ENCODE data around the gene PAQR6.

The PAQR6 gene

GRCh38 chr1:156281693-156282478, 34.0 kb upstream of the PAQR6 start:
- CTCF ChIA-PET, result interaction anchor here (0.8 to 3.5 kb wide), 8 partner anchors 16 to 420 kb away, joined by 3 to 11 read pairs (median 4); no protein-coding TSS in a partner anchor
- peaks cover 23% of the 10 kb centered on the region for H3K36me3 Mint-ChIP-seq
- peaks cover 39% of the 10 kb centered on the region for H3K4me1 Mint-ChIP-seq
- H3K9me3 Mint-ChIP-seq, result no peaks in the 10 kb centered on the region
- no peaks in the 10 kb centered on the region for H3K27me3 Mint-ChIP-seq
- peak overlapping the region; percentile 88 for H3K27ac Mint-ChIP-seq
- DNase-seq, result no peak
- peak overlapping the region; percentile 82 for H3K4me3 Mint-ChIP-seq

- peak overlapping the region; percentile 82 for H3K4me3 Mint-ChIP-seq
- H3K27ac Mint-ChIP-seq, result peak overlapping the region; percentile 88
- H3K36me3 Mint-ChIP-seq, result peaks cover 27% of the 10 kb centered on the region
- peaks cover 39% of the 10 kb centered on the region for H3K4me1 Mint-ChIP-seq
- no peaks in the 10 kb centered on the region for H3K27me3 Mint-ChIP-seq
- CTCF ChIA-PET, result interaction anchor here (0.8 to 3.5 kb wide), 9 partner anchors 14 to 419 kb away, joined by 3 to 11 read pairs (median 3); partner anchors contain the start of gene GLMP
- peak; percentile 51 for DNase-seq
- H3K9me3 Mint-ChIP-seq, result no peaks in the 10 kb centered on the region
Measured at GRCh38 chr1:156281281-156281680, 33.4 kb upstream of the PAQR6 start.

DNA sequence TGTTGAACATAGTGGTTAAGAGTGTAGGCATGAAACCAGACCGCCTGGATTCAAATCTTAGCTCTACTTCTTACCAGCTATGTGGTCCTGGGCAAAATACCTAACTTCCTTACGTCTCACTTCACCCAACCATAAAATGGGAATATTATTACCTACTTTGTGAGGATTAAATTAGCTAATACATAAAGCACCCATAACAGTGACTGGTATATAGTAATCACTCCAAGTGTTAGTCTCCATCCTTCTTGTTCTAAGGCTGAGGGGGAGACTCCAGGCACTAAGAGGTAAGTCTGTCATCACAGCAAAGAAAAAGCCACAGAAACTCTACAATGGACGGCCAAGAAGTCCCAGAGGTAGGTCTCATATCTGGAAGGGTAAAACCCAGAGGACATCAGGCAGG, 32.0 kb upstream of the PAQR6 start:
- no peak overlapping the region for H3K27ac Mint-ChIP-seq
- CTCF ChIA-PET, result interaction anchor here (1.1 to 3.5 kb wide), 6 partner anchors 15 to 189 kb away, joined by 3 to 11 read pairs (median 4); partner anchors contain the start of gene GLMP

DNA sequence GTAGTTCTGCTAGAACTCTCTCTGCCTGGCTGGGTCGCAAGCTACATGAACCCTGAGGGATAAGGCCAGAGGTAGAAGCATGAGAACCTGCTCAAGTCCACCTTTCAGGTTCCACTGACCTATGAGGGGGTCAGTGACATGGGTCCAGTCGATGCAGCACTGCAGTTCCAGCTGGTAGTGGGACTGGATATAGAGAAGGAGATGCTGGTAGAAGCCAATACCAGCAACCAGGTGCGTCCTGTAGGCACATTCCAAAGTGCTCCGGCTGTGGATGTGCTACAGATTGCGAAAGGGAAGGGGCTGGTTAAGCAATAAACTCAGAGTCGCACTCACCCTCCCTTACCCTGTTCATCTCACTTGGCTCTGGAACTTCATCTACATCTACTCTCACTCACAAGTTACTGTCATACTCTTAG, 29.1 kb upstream of the PAQR6 start:
- Mint-ChIP-seq H3K36me3 (peaks cover 49% of the 10 kb centered on the region), H3K9me3 (no peaks in the 10 kb centered on the region), H3K27me3 (no peaks in the 10 kb centered on the region), H3K4me3 (no peak overlapping the region), H3K27ac (no peak overlapping the region), H3K4me1 (peaks cover 19% of the 10 kb centered on the region)
- DNase-seq, result no peak
- CTCF ChIA-PET, result no interaction called here

More for the DNA sequence above, 32.0 kb upstream of the PAQR6 start:
- Mint-ChIP-seq H3K36me3 (peaks cover 30% of the 10 kb centered on the region), H3K27me3 (no peaks in the 10 kb centered on the region), H3K4me3 (peak overlapping the region; percentile 52), H3K4me1 (peaks cover 37% of the 10 kb centered on the region), H3K9me3 (no peaks in the 10 kb centered on the region)
- DNase-seq, result no peak

- Mint-ChIP-seq H3K4me3 (no peak overlapping the region), H3K27ac (no peak overlapping the region), H3K27me3 (no peaks in the 10 kb centered on the region), H3K4me1 (peaks cover 17% of the 10 kb centered on the region), H3K9me3 (no peaks in the 10 kb centered on the region), H3K36me3 (peaks cover 52% of the 10 kb centered on the region)
- CTCF ChIA-PET, result no interaction called here
- no peak for DNase-seq
Measured at GRCh38 chr1:156276532-156276931, 28.7 kb upstream of the PAQR6 start.

GRCh38 chr1:156270314-156270713, 22.5 kb upstream of the PAQR6 start:
- Mint-ChIP-seq H3K27me3 (no peaks in the 10 kb centered on the region), H3K36me3 (peaks cover 63% of the 10 kb centered on the region), H3K4me1 (no peaks in the 10 kb centered on the region), H3K4me3 (no peak overlapping the region), H3K9me3 (no peaks in the 10 kb centered on the region), H3K27ac (no peak overlapping the region)
- CTCF ChIA-PET, result no interaction called here
- no peak for DNase-seq

DNA sequence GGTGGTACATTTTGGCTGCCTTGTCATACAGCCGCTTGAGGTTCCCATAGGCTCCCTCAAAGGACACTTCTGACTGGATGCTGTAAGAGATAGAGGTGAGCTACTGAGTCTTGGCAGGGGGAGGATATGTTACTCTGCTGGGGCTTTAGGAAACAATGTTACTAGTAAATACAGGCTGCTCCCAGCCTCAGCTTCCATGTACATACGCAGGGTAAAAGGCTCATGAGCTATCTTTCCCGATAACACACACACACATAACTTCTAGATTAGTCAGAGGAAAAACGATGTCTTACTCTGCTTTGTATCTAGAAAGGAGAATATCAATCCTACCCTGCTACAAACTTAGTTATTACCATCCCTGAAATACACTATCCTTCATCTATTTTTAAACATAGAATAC, 20.5 kb upstream of the PAQR6 start:
- Mint-ChIP-seq H3K9me3 (no peaks in the 10 kb centered on the region), H3K4me3 (no peak overlapping the region), H3K4me1 (no peaks in the 10 kb centered on the region), H3K27ac (no peak overlapping the region), H3K27me3 (no peaks in the 10 kb centered on the region), H3K36me3 (peaks cover 63% of the 10 kb centered on the region)
- CTCF ChIA-PET, result no interaction called here
- no peak for DNase-seq

DNA sequence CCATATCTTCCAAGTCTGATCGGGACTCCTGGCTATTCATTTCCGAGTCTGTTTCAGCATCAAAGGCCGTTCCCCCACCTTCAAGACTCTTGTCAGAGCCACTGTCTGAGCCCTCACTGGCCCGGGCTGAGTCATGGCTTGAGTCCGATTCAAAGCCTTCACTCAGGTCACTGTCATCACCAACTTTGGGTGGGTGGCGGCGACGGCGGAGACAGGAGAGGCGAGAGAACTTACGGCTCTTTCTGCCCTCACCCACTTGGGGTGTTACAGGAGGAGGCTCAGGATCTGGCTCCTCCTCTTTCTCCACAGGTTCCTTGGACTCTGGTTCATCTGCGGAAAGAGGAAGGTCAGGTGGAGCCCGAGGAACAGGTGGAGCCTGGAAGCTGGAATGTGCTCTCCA, 18.2 kb upstream of the PAQR6 start:
- Mint-ChIP-seq H3K27me3 (no peaks in the 10 kb centered on the region), H3K9me3 (no peaks in the 10 kb centered on the region), H3K27ac (no peak overlapping the region), H3K4me1 (no peaks in the 10 kb centered on the region), H3K4me3 (no peak overlapping the region), H3K36me3 (peaks cover 64% of the 10 kb centered on the region)
- no peak for DNase-seq
- CTCF ChIA-PET, result no interaction called here

DNA sequence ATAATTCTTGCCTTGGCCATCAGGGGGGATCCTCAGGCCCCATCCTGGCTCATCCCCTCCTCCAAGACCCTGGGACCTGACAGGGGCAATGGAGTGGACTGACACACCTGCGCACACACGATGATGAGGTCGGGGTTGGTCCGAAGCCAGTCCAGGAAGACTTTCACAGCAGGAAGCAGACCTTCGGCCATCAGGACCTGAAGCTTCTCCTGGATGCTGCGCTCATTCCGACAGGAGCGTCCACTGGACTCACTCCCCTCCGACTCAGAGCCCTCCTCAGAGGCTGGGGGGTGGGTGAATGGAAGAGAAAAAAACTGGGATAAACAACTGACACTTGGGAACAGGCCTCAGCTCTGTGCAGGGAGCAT, 15.4 kb upstream of the PAQR6 start:
- Mint-ChIP-seq H3K9me3 (no peaks in the 10 kb centered on the region), H3K36me3 (peaks cover 74% of the 10 kb centered on the region), H3K27ac (no peak overlapping the region), H3K27me3 (no peaks in the 10 kb centered on the region), H3K4me3 (no peak overlapping the region), H3K4me1 (peaks cover under 1% of the 10 kb centered on the region)
- CTCF ChIA-PET, result no interaction called here
- DNase-seq, result no peak

- H3K9me3 Mint-ChIP-seq, result no peaks in the 10 kb centered on the region
- no peaks in the 10 kb centered on the region for H3K27me3 Mint-ChIP-seq
- no peak overlapping the region for H3K4me3 Mint-ChIP-seq
- H3K4me1 Mint-ChIP-seq, result peaks cover 6% of the 10 kb centered on the region
- no peak for DNase-seq
- CTCF ChIA-PET, result interaction anchor here (1.2 kb wide), 1 partner anchor 122 kb away, joined by 3 read pairs; no protein-coding TSS in a partner anchor
- peaks cover 74% of the 10 kb centered on the region for H3K36me3 Mint-ChIP-seq
- peak overlapping the region; percentile 35 for H3K27ac Mint-ChIP-seq
Measured at GRCh38 chr1:156262461-156263287, 14.8 kb upstream of the PAQR6 start.

DNA sequence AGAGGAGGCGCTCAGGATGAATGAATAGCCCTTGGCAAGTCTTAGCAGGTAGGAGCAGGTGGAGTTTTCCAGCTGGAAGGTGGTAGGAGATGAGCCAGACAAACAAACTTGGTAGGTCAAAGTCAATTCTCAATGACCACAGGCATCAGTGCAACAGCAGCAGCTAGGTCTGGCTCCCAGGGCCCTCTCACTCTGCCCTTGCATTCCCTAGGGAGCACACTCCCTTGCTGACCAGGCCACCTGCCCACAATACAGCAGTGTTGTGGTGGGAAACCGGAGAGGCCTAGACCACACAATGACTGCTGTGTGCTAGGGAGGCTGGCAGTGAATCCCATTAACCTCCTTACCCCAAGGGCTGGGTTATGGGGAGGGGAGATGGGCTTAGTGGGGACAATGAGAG, 13.0 kb upstream of the PAQR6 start:
- peaks cover 15% of the 10 kb centered on the region for H3K4me1 Mint-ChIP-seq
- H3K36me3 Mint-ChIP-seq, result peaks cover 71% of the 10 kb centered on the region
- CTCF ChIA-PET, result interaction anchor here (1.3 to 1.6 kb wide), 3 partner anchors 36 to 115 kb away, joined by 4 read pairs; no protein-coding TSS in a partner anchor
- no peak for DNase-seq
- no peak overlapping the region for H3K27ac Mint-ChIP-seq
- no peaks in the 10 kb centered on the region for H3K27me3 Mint-ChIP-seq
- no peaks in the 10 kb centered on the region for H3K9me3 Mint-ChIP-seq
- H3K4me3 Mint-ChIP-seq, result no peak overlapping the region

GRCh38 chr1:156259805-156260204, 11.9 kb upstream of the PAQR6 start:
- H3K9me3 Mint-ChIP-seq, result no peaks in the 10 kb centered on the region
- no peak overlapping the region for H3K4me3 Mint-ChIP-seq
- H3K27ac Mint-ChIP-seq, result no peak overlapping the region
- CTCF ChIA-PET, result interaction anchor here (0.7 to 1.6 kb wide), 6 partner anchors 35 to 131 kb away, joined by 3 to 5 read pairs (median 4); no protein-coding TSS in a partner anchor
- H3K27me3 Mint-ChIP-seq, result no peaks in the 10 kb centered on the region
- DNase-seq, result no peak
- peaks cover 15% of the 10 kb centered on the region for H3K4me1 Mint-ChIP-seq
- H3K36me3 Mint-ChIP-seq, result peaks cover 65% of the 10 kb centered on the region

GRCh38 chr1:156258859-156259258, 11.0 kb upstream of the PAQR6 start:
- no peak for DNase-seq
- no peaks in the 10 kb centered on the region for H3K27me3 Mint-ChIP-seq
- H3K4me1 Mint-ChIP-seq, result peaks cover 15% of the 10 kb centered on the region
- no peaks in the 10 kb centered on the region for H3K9me3 Mint-ChIP-seq
- H3K27ac Mint-ChIP-seq, result no peak overlapping the region
- H3K4me3 Mint-ChIP-seq, result no peak overlapping the region
- CTCF ChIA-PET, result interaction anchor here (1.1 kb wide), 1 partner anchor 20 kb away, joined by 3 read pairs; no protein-coding TSS in a partner anchor
- H3K36me3 Mint-ChIP-seq, result peaks cover 64% of the 10 kb centered on the region

GRCh38 chr1:156257711-156258110, 9.9 kb upstream of the PAQR6 start:
- peaks cover 63% of the 10 kb centered on the region for H3K36me3 Mint-ChIP-seq
- H3K4me3 Mint-ChIP-seq, result no peak overlapping the region
- no peak for DNase-seq
- no peaks in the 10 kb centered on the region for H3K27me3 Mint-ChIP-seq
- H3K9me3 Mint-ChIP-seq, result no peaks in the 10 kb centered on the region
- peak overlapping the region; percentile 75 for H3K27ac Mint-ChIP-seq
- CTCF ChIA-PET, result interaction anchor here (1.7 kb wide), 1 partner anchor 116 kb away, joined by 7 read pairs; no protein-coding TSS in a partner anchor
- H3K4me1 Mint-ChIP-seq, result peaks cover 17% of the 10 kb centered on the region

Data from activated naive CD4-positive, alpha-beta T cell treated with anti-CD3 and anti-CD28 coated beads, Interleukin-2, amount 10 ng/mL, durations not matched to agents 7 days and 5 days (primary cell).